Endothelial cell of umbilical vein (primary cell): ENCODE results near the gene DAD1.
A peak's percentile ranks its signal among the peaks of the same experiment; 100 is the strongest.

Experiments used
- CTCF ChIP-seq, 2 donors: IDR thresholded peaks; 1 replicate in 1 of 2; 2 replicates in 1 of 2; pipeline ENCODE4 v1.5.1; 2011; ENCODE audit warnings: low read length in 2 of 2, mild to moderate bottlenecking in 2 of 2, moderate library complexity in 2 of 2, control low read depth in 1 of 2, inconsistent platforms in 1 of 2, low read depth in 1 of 2; ENCODE audit not compliant: insufficient read depth in 1 of 2; ENCODE audit errors: extremely low read depth in 1 of 2
- EZH2 ChIP-seq: IDR thresholded peaks from 2 replicates; pipeline ENCODE4 v1.6.1; 2012; ENCODE audit warnings: borderline replicate concordance, low read depth, mild to moderate bottlenecking, moderate library complexity, low read length, inconsistent platforms; ENCODE audit not compliant: severe bottlenecking
- GATA2 ChIP-seq: IDR thresholded peaks from 2 replicates; pipeline ENCODE4 v1.7.0; 2011; ENCODE audit warnings: low read depth, mild to moderate bottlenecking, moderate library complexity, mixed read lengths, low read length; ENCODE audit not compliant: insufficient read length, insufficient read depth
- JUN ChIP-seq: IDR thresholded peaks from 2 replicates; pipeline ENCODE4 v1.6.1; 2011; ENCODE audit warnings: borderline replicate concordance, low read depth; ENCODE audit not compliant: insufficient read length, insufficient read depth
- POLR2A ChIP-seq: IDR thresholded peaks from 2 replicates; pipeline ENCODE4 v1.6.1; 2012; ENCODE audit warnings: low read depth, mild to moderate bottlenecking, control low read depth, low read length
- POLR2AphosphoS5 ChIP-seq: IDR thresholded peaks from 2 replicates; pipeline ENCODE4 v1.6.1; 2012; ENCODE audit warnings: low read depth, mild to moderate bottlenecking, control low read depth, low read length, moderate library complexity; ENCODE audit not compliant: insufficient read depth

DNA sequence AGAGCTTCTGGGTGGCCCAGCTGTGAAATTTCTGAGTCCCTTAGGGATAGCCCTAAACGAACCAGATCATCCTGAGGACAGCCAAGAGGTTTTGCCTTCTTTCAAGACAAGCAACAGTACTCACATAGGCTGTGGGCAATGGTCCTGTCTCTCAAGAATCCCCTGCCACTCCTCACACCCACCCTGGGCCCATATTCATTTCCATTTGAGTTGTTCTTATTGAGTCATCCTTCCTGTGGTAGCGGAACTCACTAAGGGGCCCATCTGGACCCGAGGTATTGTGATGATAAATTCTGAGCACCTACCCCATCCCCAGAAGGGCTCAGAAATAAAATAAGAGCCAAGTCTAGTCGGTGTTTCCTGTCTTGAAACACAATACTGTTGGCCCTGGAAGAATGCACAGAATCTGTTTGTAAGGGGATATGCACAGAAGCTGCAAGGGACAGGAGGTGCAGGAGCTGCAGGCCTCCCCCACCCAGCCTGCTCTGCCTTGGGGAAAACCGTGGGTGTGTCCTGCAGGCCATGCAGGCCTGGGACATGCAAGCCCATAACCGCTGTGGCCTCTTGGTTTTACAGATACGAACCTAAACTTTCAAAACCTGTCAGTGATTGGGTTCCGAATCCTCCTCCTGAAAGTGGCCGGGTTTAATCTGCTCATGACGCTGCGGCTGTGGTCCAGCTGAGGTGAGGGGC, 38.9 kb downstream of the DAD1 start:
- TF ChIP-seq JUN (peak; percentile 23), CTCF (IDR thresholded peaks at IDR 0.05; ENCODE audit: extremely low read depth in 1 of 2, insufficient read depth in 1 of 2, low read depth in 1 of 2, low read length in 2 of 2) (no peak), GATA2 (no peak), POLR2A (no peak), EZH2 (no peak), POLR2AphosphoS5 (peak; percentile 44)
